ENCODE data around the gene TUBGCP3. TPM values are rescaled to one million over a fixed set of nuclear protein-coding genes. Genes with fewer than 3 reads are reported as not detected.
"Not testable (repeated sequence)": the region's sequence is repeated elsewhere in the genome, so short reads cannot be mapped to it uniquely, and the experiment has no call there.

Gene TUBGCP3
- total RNA-seq, 1 donor from 2014 or later, result 20.7 TPM

DNA sequence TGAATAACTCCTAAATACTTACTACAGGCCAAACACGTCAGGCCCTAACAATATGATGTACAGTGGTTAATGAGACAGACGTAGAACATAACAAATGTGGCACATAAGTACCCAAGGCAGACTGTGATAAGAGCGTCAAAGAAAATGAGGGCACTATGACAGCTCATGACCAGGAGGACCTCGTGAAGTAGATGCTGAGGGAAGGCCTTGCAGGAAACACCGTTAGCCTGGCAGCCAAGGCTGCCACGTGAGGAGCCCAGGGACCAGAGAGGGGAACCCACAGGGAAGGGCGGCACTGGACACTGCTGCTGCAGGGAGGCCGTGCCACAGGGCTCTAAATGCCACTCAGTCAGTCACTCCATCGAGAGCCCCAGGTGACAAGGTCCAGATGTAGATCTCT is 5.7 kb downstream of the TUBGCP3 start:
- intact Hi-C loops (cut with DNase I), result no loop called here
- no peak for DNase-seq (ENCODE audit: low spot score)

DNA sequence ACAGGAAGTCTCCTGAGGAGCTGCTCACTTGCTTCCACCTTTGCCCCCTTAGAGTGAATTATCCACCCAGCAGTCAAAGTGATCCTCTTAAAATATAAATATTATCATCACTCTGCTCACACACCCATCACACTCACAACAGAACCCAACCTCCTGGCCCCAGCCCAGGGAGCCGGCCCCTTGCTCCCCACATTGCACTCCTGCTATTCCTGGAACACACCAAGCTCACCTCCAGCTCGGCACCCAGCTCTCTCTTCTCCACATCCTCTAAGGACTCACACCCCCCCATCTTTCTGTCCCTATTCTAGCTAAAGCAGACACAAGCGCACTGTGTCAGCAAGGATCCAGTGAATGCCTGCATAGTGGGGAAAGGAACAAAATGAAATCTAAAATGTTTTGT is 7.0 kb downstream of the TUBGCP3 start:
- intact Hi-C loops (cut with DNase I), result no loop called here
- no peak for DNase-seq (ENCODE audit: low spot score)

DNA sequence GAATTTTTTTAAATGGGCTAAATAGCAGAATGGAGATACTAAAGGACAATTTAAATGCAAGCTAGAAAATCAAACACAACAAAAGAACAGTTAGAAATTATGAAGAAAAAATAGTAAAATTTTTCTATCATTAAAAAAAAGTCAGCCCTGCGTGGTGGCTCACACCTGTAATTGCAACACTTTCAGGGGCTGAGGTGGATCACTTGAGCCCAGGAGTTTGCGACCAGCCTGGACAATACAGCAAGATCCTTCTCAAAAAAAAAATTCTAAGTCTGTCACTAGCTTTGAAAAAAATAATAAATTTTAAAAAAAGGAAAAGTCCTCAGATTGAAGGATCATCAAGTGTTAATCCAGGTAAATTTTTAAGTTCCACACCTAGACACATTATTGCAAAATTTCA is 7.7 kb downstream of the TUBGCP3 start:
- intact Hi-C loops (cut with DNase I), result no loop called here
- no peak for DNase-seq (ENCODE audit: low spot score)

DNA sequence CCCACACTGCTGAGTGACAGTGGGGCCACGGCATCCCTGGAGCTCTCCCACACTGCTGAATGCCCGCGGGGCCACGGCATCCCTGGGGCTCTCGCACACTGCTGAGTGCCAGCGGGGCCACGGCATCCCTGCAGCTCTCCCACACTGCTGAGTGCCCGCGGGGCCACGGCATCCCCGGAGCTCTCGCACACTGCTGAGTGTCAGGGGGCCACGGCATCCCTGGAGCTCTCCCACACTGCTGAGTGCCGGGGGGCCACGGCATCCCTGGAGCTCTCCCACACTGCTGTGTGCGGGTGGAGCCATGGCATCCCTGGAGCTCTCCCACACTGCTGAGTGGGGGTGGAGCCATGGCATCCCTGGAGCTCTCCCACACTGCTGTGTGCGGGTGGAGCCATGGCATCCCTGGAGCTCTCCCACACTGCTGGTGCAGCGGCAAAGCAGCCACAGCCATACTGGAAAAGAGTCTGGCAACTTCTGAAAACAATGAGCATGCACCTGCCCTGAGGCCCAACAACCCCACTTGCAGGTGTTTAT is 8.6 kb downstream of the TUBGCP3 start:
- intact Hi-C loops (cut with DNase I), result no loop called here
- DNase-seq (ENCODE audit: low spot score), result no peak

DNA sequence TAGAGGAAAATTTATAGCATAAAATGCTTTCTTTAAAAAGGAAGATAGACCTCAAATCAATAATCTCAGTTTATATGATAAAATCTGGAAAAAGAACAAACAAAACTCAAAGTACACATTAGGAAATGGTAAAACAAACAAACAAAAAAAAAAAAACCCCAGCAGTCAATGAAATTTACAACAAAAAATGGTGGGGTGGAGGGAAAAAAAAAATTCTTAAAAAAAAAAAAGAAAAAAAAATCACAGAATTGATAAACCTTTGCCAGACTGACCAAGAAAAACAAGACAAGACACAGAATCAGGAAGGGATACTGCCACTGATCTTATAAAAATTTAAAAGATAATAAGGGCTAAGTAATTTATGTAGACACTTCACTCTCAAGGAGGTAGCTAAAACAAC is 11.2 kb downstream of the TUBGCP3 start:
- DNase-seq (ENCODE audit: low spot score), result no peak
- intact Hi-C loops (cut with DNase I), result no loop called here

DNA sequence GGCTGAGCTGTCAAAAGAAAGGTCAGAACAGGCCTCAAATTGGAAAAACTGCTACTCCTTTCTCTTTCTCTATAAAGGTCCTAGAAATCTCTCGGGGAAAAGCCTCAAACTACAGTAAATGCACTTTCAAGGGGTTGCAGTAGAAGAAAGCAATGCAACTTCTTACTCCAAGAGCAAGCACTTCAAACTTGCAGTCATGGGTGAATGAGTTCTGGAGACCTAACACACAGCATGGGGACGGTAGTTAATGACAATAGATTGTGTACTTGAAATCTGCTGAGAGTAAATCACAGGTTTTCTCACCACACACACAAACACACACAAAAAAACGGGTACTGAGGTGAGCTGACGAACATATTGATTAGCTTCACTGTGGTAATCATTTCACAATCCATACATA is 11.8 kb downstream of the TUBGCP3 start:
- intact Hi-C loops (cut with DNase I), result no loop called here
- DNase-seq (ENCODE audit: low spot score), result no peak

DNA sequence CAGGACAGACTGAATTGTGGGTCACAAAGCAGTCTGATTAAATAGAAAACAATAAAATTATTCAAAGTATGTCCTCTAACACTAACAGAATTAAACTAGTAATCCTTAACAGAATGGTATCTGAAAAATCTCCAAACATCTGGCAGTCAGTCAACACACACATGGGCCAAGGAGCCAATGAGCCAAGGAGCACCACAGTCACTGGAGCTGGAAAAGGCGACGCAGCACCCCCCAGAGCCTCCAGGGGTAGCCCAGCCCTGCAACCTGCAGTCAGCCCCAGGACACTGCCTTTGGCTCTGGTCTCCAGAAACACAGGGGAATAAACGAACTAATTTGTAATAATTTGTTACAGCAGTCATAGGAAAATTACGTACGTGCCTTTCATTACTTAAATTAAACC is 12.3 kb downstream of the TUBGCP3 start:
- no peak for DNase-seq (ENCODE audit: low spot score)
- intact Hi-C loops (cut with DNase I), result no loop called here

DNA sequence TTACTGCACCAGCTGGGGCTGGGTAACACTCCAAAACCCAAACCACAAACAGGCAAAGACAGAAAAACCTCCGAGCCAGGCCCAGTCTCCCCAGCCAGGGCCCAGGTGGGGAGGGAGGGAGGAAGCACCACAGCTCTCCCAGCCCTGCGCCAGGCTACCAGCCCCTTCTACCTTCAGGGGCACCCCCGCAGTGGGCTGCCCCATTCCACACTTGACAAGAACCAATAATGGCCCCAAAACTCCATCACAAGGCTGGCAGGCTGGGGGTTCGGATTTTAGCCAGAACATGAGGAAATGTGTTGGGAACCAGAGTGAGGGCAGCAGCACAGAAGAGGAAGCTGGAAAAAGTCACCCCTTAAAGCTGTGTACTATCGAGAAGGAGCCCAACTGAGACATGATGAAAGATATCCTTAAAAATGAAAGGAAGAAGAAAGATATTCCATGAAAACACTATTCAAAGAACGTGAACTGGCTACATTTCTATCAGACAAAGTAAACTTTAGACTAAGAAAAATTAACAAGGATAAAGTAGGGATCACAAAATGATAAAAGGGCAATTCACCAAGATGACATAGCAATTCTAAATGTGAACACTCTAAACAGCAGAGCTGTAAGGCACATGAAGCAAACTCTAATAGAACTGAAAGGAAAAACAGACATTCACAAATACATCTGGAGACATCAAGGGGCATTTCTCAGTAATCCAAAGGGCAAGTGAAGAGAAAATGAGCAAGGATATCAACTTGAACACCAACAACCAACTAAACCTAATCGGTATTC is 12.9 kb downstream of the TUBGCP3 start:
- intact Hi-C loops (cut with DNase I), result no loop called here
- DNase-seq (ENCODE audit: low spot score), result no peak

DNA sequence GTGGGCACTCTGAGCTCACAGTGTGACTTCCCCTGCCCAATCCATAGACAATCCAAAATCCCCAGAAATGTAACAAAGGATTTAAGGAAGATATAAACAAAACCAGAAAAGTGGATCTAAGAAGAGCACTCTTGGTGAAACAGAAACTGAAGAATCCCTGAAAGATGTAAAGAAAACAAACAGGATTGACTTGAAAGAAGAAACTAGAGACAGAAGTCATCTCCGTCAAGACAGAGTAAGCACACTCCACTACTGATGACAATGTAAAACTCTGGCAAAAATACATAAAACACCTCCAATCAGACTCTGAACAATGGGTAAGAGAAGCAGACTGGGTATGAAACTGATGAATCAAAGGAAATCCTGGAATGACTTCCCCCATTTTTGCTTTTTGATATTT is 13.5 kb downstream of the TUBGCP3 start:
- intact Hi-C loops (cut with DNase I), result no loop called here

DNA sequence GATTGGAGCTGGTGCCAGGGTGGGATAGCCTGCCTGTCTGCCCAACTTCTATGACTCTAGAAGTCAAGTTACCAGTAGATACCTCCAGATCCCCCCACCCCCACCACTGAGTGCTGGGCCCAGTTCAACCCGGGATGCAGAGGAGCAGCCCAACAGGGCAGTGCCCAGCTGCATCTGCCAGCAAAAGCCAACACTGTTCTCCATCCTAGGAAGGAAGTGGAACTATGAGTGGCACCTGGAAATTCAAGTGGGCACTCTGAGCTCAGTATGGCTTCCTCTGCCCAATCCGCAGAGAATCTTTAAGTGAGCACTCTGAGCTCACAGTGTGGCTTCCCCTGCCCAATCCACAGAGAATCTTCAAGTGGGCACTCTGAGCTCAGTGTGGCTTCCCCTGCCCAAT is 14.2 kb downstream of the TUBGCP3 start:
- intact Hi-C loops (cut with DNase I), result no loop called here
- no peak for DNase-seq (ENCODE audit: low spot score)

More for the DNA sequence above, 13.5 kb downstream of the TUBGCP3 start:
- DNase-seq (ENCODE audit: low spot score), result no peak

DNA sequence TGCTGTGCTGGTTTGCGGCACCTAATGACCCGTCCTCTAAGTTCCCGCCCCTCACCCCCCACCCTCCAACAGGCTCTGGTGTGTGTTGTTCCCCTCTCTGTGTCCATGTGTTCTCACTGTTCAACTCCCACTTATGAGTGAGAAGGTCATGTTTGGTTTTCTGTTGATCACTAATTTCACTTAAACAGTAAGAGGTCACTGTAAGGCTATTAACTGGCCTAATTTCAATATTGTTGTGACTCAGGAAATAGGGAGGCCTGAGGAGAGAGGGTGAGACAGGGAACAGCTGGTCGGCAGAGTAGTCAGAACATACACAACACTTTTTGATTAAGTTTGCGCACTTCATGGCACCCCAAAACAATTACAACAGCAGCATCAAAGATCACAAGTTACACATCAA is 15.6 kb downstream of the TUBGCP3 start:
- intact Hi-C loops (cut with DNase I), result no loop called here
- DNase-seq (ENCODE audit: low spot score), result no peak

DNA sequence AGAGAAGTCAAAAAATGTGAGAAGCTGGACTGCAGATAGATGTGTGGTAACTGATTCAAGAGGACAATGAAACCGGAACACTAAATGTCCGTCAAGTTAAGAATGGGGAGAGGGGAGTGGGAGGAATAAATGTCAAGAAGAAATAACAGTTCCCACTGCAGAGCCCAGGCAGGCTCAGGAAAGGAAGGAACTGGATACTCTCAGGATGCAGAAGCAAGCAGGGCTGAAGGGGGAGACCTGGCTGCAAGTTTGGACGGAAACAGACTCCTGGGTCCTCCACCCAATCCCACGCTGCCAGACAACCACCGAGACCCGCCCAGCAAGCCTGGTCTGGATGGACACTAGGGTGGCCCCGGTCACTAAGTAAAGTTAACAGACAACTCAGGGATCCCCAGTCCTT is 18.1 kb downstream of the TUBGCP3 start:
- intact Hi-C loops (cut with DNase I), result no loop called here
- no peak for DNase-seq (ENCODE audit: low spot score)

DNA sequence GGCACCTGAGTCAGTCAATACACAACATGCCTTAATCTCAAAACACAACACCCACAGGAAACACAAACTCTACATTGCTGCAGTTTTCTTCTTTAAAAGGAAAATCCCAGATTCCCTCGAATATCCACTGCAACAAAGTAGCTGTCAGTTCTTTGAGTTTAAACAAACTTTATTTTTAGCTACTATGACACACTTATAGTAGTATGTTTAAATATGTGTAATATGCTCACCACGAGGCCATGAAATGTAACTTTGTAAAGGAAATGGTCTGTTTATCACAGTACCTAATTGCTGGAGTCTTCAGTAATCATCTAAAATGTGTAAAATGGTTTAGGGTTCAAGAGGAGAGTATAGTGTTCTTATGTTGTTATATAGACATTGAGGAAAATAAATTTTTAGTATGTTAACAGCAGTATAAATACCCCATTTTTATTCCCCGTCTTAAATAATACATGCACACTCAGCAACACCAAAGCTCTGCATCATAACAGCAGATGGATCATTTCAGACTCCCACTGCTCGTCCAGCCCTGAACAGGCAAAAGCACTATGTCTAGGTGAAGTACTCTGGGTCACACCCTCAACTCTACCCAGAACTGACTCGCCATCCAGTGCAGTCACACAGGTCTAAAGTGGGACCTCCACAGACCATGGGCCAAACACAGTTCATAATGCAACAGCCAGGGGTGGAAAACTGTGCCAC is 20.6 kb downstream of the TUBGCP3 start:
- DNase-seq (ENCODE audit: low spot score), result no peak
- intact Hi-C loops (cut with DNase I), result no loop called here

DNA sequence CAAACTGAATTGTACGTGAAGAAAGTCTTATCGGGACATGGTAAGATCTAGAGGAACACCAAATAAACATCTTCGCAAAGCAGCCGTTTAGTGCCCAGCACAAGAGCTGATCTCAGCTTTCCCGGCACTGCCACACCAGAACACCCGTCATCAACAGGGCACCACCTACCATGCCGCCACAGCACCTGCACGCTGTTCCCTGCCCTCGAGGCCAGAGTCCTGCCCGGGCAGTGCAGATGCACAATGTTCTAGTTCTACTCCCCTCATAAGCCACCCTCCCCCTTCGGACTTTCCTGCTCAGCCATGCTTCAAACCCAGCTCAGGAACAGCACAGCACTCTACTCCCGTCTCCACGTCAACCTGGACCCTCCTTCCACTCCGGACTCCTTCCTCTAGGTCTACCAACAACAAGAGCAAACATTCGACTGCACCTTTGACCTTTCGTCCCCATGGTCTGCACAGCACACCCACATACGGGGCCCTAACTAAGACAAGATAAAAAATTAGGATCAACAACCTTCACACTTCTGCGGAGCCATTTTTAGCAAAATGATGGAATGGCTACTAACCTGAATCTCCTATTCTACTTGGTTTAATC is 25.1 kb downstream of the TUBGCP3 start:
- intact Hi-C loops (cut with DNase I), result no loop called here
- DNase-seq (ENCODE audit: low spot score), result no peak

DNA sequence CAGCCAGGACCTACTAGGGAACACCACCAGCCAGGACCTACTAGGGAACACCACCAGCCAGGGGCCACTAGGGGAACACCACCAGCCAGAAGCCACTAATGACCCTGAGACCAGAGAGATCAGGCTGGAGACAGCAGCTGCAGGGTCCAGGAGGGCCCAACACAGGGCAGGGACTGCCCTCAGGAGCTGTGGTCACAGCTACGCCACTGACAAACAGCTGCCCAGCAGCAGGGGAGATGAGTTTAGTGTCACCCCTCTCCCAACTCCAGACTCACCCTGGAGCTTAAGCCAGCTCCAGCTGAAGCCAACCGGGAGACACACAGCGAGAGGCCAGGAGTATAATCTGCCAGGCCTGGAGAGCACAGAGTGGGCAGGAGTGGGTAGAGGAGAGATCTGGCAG is 25.7 kb downstream of the TUBGCP3 start:
- intact Hi-C loops (cut with DNase I), result no loop called here
- DNase-seq (ENCODE audit: low spot score), result no peak

DNA sequence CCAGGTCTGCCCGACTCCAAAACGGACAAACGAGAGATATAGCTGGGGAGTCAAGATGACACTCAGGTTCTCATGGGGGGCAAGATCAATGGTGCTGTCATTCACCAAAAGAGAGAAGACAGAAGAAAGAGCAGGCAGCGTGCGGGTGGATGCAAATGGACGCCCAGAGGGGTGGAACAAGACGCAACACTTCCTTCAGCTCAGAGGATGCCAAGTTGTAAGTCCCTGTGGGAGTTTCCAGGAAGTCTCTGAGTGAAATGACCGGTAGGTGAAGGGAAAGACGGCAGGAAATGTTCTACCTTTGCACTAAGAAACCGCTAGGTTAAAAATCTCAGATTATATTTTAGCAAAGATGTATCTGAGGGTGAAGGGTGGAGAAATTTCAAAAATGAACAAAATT is 26.5 kb downstream of the TUBGCP3 start:
- intact Hi-C loops (cut with DNase I), result no loop called here
- no peak for DNase-seq (ENCODE audit: low spot score)

DNA sequence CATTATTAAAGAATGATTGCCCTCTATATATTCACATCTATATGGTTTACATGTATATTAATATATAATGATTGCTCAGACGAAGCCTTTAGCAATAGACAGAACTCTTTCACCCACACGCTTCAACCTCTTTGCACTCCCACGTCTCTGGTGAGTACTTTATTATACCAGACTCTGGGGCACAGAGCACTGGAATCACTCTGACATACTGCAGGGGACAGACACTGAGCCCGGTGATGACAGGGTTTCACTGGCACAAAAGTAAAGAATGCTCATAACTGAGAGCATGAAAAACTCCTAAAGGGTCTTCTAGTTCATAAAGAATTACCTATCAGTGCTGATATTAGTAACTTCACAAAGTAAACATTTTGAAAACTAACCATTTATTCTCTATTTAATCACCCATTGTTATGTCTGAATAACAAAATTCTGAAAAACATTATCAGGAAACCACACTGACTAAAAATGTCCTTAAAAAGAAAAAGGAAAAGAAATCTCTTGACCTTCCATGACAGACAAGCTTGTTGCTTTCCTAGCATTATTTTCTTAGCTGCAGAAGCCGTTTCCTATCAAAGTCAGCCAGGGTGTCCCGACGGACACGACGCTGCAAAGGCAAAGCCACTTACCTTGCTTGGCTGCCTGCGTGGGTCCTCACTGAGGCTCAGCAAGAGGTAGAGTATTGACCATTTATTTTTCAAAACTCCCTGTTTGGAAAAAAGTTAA is 29.1 kb downstream of the TUBGCP3 start:
- intact Hi-C loops (cut with DNase I), result no loop called here
- no peak for DNase-seq (ENCODE audit: low spot score)

DNA sequence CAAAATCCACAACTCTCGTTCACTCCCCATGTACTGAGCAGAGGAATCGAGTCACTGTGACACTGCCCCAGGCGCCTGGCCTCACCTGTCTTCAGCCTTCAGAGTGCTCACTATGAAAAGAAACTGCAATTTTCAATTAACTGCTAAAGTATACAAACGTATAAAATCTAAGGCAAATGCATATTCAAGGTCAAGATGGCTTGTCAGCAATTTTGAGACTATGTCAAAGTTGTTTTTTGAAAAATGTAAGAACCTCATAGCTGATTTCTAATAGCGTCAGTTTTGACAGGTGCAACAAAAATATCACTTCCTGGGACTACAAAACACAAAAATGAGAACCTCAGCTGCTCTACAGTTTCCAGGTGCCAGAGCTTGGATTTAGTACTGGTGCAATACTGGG is 31.4 kb downstream of the TUBGCP3 start:
- DNase-seq (ENCODE audit: low spot score), result no peak
- intact Hi-C loops (cut with DNase I), result no loop called here

DNA sequence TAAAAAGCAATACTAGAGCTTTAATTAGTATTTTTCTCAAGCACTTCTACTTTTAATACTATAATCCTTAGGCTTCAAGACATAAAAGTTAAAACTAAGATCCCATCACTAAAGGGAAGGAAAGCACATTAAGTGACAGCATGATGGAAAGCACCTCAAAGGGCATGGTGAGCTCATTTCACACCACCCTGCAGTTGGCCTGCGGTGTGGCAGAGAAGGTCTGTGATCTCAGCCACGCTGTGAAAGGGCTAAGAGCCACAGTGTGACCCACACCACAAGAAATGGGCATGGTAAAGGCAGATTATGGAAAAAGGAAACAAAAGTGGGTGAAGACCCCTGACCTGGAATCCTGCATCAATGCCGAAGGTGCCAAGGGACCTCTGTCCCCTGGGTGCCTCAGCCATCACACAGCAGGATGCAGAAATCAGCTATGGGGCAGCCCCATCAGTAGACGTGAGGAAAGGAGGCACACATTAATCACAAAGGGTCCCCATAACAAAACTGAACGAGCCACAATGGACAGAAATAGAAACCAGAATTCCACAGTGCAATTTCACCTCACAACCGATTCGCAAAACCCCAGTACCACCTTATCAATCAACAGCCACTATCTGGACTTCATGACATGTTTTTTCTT is 33.6 kb downstream of the TUBGCP3 start:
- DNase-seq (ENCODE audit: low spot score), result no peak
- intact Hi-C loops (cut with DNase I), result no loop called here

DNA sequence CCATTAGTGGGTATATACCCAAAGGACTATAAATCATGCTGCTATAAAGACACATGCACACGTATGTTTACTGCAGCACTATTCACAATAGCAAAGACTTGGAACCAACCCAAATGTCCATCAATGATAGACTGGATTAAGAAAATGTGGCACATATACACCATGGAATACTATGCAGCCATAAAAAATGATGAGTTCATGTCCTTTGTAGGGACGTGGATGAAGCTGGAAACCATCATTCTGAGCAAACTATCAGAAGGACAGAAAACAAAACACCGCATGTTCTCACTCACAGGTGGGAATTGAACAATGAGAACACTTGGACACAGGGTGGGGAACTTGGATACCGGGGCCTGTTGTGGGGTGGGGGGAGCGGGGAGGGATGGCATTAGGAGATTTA is 39.0 kb downstream of the TUBGCP3 start:
- DNase-seq (ENCODE audit: low spot score); intact Hi-C loops (cut with DNase I): not testable (repeated sequence)
